ENCODE results near the gene SLC22A1.
A peak's percentile ranks its signal among the peaks of the same experiment; 100 is the strongest.

Gene SLC22A1

DNA sequence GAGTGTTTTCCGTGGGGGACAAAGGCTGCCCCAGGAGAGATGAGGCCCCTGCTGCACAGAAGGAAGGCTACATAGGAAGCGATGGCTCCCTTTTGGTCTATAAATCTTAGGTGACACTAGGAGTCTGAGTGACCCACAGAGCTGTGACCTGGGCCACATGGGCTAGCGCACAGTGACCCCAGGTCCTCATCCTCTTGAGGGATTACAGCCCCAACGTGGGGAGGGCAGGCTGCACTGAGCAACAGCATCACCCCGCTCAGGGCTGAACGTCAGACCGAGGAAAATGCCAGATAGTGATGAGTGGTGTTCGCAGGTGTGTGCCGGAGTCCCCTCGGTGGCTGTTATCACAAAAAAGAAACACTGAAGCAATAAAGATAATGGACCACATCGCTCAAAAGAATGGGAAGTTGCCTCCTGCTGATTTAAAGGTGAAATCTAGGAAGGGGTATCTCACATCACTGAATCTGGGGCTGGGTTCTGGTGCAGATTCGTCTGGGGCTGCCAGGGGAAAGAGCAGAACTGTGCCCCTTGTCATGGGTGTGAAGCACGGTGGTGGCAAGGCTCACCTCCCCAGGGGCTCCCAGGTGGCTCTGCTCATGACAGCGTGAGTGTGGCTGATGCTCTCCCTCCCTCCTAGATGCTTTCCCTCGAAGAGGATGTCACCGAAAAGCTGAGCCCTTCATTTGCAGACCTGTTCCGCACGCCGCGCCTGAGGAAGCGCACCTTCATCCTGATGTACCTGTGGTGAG, 14.5 kb downstream of the SLC22A1 start:
- Histone ChIP-seq H3K9me3 (ENCODE audit: control insufficient read depth, low read length) (no peaks in the 10 kb centered on the region), H3K4me1 (ENCODE audit: control insufficient read depth, insufficient read depth, low read depth, low read length) (peaks cover 14% of the 10 kb centered on the region), H3K23ac (ENCODE audit: low read length in 2 of 2) (no peak overlapping the region), H3K79me1 (replicated peaks; ENCODE audit: low read length, poor library complexity, severe bottlenecking) (no peaks in the 10 kb centered on the region), H2BK12ac (ENCODE audit: low read length in 2 of 2) (no peak overlapping the region), H3K27ac (ENCODE audit: low read length, poor library complexity, severe bottlenecking) (no peak overlapping the region), H3K18ac (ENCODE audit: low read depth in 1 of 2, low read length in 2 of 2) (no peak overlapping the region), H4K91ac (ENCODE audit: low read length) (no peak overlapping the region), H2AFZ (ENCODE audit: low read depth, low read length) (no peak overlapping the region), H3K4me3 (ENCODE audit: insufficient read depth in 1 of 2, low read depth in 1 of 2, low read length in 2 of 2) (no peak overlapping the region), H3K9ac (ENCODE audit: low read length) (no peak overlapping the region), H2BK5ac (ENCODE audit: low read depth, low read length, poor library complexity, severe bottlenecking) (no peak overlapping the region), H3K36me3 (ENCODE audit: control insufficient read depth in 1 of 2, insufficient read depth in 2 of 2, low read depth in 1 of 2, low read length in 2 of 2) (peaks cover 0 to 22% of the 10 kb centered on the region in 2 experiments), H2BK120ac (ENCODE audit: low read depth, low read length) (no peak overlapping the region), H3K4me2 (ENCODE audit: low read length, poor library complexity, severe bottlenecking) (no peak overlapping the region), H3K14ac (ENCODE audit: low read length in 2 of 2) (no peak overlapping the region), H3K27me3 (ENCODE audit: control insufficient read depth in 1 of 2, insufficient read depth in 1 of 2, low read length in 2 of 2) (no peaks in the 10 kb centered on the region), H2AK5ac (ENCODE audit: low read length, severe bottlenecking) (no peak overlapping the region), H4K8ac (ENCODE audit: low read length) (no peak overlapping the region), H3K4ac (ENCODE audit: low read depth in 1 of 2, low read length in 2 of 2) (no peak overlapping the region), H2BK15ac (ENCODE audit: low read depth, poor library complexity, severe bottlenecking) (no peak overlapping the region)
- WGBS, result 86% methylated on average over 21 of the region's 21 CpGs
- no peak for DNase-seq

DNA sequence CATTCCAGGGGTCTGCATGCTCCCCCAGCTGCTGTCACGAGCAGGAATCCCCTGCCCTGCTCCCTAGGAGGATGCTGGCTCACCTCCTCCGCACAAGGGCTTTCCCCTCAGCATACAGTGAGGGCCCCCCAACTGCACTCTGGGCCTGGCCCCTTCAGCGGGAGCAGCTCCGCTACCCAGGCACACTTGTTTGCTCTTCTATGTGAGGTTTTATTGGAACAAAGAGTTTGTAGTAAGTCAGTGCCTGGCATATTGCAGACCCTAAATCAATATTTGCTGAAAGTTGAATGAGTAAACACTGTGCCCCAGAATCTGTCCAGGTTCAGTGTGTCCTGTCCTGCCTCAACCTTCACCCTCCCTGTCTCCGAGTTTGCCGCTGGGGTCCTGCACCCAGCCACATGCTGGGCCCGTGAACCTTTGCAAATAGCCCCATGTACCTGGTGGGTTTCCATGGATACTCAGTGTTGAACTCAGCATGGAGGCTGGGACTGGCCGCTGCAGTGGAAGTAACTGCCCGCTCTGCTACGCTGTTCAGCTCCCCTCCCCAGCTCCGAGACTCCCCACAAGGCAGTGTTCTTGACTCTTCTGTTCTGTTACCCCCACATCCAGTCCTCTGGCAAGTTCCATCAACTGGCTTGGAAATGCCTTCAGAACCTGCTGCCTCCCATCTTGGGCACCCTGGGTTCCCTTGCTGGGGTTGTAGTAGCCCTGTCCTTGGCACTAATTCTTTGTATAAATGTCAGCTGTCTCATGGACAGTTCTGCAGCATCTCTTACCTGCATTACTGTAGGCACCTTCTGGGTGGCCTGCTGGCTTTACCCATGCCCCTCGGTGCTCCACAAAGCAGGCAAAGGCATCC, 15.7 kb downstream of the SLC22A1 start:
- Histone ChIP-seq H2AK5ac (ENCODE audit: low read length, severe bottlenecking) (no peak overlapping the region), H4K8ac (ENCODE audit: low read length) (no peak overlapping the region), H3K36me3 (ENCODE audit: control insufficient read depth in 1 of 2, insufficient read depth in 2 of 2, low read depth in 1 of 2, low read length in 2 of 2) (peaks cover 0 to 22% of the 10 kb centered on the region in 2 experiments), H3K9me3 (ENCODE audit: control insufficient read depth, low read length) (no peaks in the 10 kb centered on the region), H3K4me3 (ENCODE audit: insufficient read depth in 1 of 2, low read depth in 1 of 2, low read length in 2 of 2) (no peak overlapping the region), H2BK12ac (ENCODE audit: low read length in 2 of 2) (no peak overlapping the region), H2BK5ac (ENCODE audit: low read depth, low read length, poor library complexity, severe bottlenecking) (no peak overlapping the region), H2BK15ac (ENCODE audit: low read depth, poor library complexity, severe bottlenecking) (no peak overlapping the region), H3K79me1 (replicated peaks; ENCODE audit: low read length, poor library complexity, severe bottlenecking) (no peaks in the 10 kb centered on the region), H3K4ac (ENCODE audit: low read depth in 1 of 2, low read length in 2 of 2) (no peak overlapping the region), H3K23ac (ENCODE audit: low read length in 2 of 2) (no peak overlapping the region), H4K91ac (ENCODE audit: low read length) (no peak overlapping the region), H2AFZ (ENCODE audit: low read depth, low read length) (no peak overlapping the region), H3K4me2 (ENCODE audit: low read length, poor library complexity, severe bottlenecking) (no peak overlapping the region), H3K4me1 (ENCODE audit: control insufficient read depth, insufficient read depth, low read depth, low read length) (peaks cover 13% of the 10 kb centered on the region), H3K9ac (ENCODE audit: low read length) (no peak overlapping the region), H3K27ac (ENCODE audit: low read length, poor library complexity, severe bottlenecking) (no peak overlapping the region), H3K27me3 (ENCODE audit: control insufficient read depth in 1 of 2, insufficient read depth in 1 of 2, low read length in 2 of 2) (no peaks in the 10 kb centered on the region), H3K14ac (ENCODE audit: low read length in 2 of 2) (no peak overlapping the region), H2BK120ac (ENCODE audit: low read depth, low read length) (no peak overlapping the region), H3K18ac (ENCODE audit: low read depth in 1 of 2, low read length in 2 of 2) (no peak overlapping the region)
- WGBS, result 84% methylated on average over 12 of the region's 12 CpGs
- no peak for DNase-seq

DNA sequence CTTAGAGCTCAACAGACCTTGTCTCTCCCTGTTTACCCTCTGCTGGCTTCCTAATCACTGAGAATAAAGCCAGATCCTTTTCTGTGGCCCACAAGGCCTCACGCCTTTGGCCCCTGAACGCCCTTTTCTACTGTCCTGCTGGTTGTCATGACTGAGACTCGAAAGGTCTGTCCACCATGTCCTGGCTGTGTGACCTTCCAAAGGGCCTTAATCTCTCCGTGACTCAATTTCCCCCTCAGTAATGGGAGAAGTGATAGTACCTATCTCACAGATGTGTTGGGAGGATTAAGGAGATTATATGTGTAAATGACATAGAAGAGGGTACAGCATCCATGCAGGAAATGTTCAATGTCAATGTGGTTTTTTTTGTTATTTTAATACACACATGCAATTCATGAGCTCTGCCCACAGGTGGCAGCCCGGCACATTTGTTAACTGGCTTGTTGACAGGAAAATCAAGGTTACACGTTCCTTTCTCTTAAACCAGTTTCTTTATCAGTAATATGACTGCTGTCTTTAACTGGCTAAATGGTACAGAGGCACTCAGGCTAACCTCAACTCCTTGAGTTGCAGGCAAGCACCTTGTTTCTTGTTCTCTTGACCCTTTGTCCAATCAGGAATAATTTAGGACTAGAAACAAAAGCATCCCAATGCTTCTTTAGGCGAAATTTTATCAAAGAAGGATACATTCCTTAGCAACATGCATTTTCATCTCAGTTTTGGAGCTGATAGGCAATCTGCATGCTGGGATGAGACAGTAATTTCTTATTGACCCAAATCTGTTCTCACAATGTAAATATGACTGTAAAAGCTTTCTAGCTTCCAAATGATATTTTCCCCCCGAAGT, 16.6 kb downstream of the SLC22A1 start:
- WGBS, result 68% methylated on average over 8 of the region's 8 CpGs
- Histone ChIP-seq H3K4ac (ENCODE audit: low read depth in 1 of 2, low read length in 2 of 2) (no peak overlapping the region), H2BK120ac (ENCODE audit: low read depth, low read length) (no peak overlapping the region), H3K9ac (ENCODE audit: low read length) (no peak overlapping the region), H4K8ac (ENCODE audit: low read length) (no peak overlapping the region), H4K91ac (ENCODE audit: low read length) (no peak overlapping the region), H2AK5ac (ENCODE audit: low read length, severe bottlenecking) (peak overlapping the region; percentile 1), H3K4me2 (ENCODE audit: low read length, poor library complexity, severe bottlenecking) (no peak overlapping the region), H2BK12ac (ENCODE audit: low read length in 2 of 2) (no peak overlapping the region), H3K9me3 (ENCODE audit: control insufficient read depth, low read length) (no peaks in the 10 kb centered on the region), H2BK5ac (ENCODE audit: low read depth, low read length, poor library complexity, severe bottlenecking) (no peak overlapping the region), H3K79me1 (replicated peaks; ENCODE audit: low read length, poor library complexity, severe bottlenecking) (no peaks in the 10 kb centered on the region), H2BK15ac (ENCODE audit: low read depth, poor library complexity, severe bottlenecking) (no peak overlapping the region), H3K4me1 (ENCODE audit: control insufficient read depth, insufficient read depth, low read depth, low read length) (peaks cover 11% of the 10 kb centered on the region), H3K23ac (ENCODE audit: low read length in 2 of 2) (no peak overlapping the region), H3K14ac (ENCODE audit: low read length in 2 of 2) (no peak overlapping the region), H3K18ac (ENCODE audit: low read depth in 1 of 2, low read length in 2 of 2) (no peak overlapping the region), H3K4me3 (ENCODE audit: insufficient read depth in 1 of 2, low read depth in 1 of 2, low read length in 2 of 2) (no peak overlapping the region), H3K36me3 (ENCODE audit: control insufficient read depth in 1 of 2, insufficient read depth in 2 of 2, low read depth in 1 of 2, low read length in 2 of 2) (peaks cover 0 to 22% of the 10 kb centered on the region in 2 experiments), H3K27me3 (ENCODE audit: control insufficient read depth in 1 of 2, insufficient read depth in 1 of 2, low read length in 2 of 2) (no peaks in the 10 kb centered on the region), H3K27ac (ENCODE audit: low read length, poor library complexity, severe bottlenecking) (peak overlapping the region; percentile 13), H2AFZ (ENCODE audit: low read depth, low read length) (no peak overlapping the region)
- peak; percentile 60 for DNase-seq

All from mesenchymal stem cell (in vitro differentiated cells and primary cell).